Measurements from ENCODE around the gene IFT74.

The IFT74 gene

GRCh38 chr9:26956860-26957233, 635 bp downstream of the IFT74 start:
- intact Hi-C loops (cut with DNase I) = no loop called here

DNA sequence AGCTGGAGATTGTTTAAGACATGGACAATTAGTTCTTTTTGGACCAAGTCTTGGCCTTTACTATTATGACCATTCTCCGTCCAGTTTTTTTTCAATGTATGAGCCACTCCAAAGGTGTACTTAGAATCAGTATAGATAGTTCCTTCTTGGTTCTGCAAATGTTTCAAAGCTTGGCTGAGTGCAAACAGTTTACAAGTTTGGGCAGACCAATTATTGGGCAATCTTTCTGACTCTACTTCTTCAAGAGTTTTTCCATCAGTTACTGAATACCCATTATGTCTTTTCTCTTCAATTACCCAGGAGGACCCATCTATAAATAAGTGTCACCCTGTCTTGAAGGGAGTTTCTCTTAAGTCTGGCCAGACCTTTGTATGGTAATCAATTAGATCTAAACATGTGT, 15.5 kb downstream of the IFT74 start:
- no peak for DNase-seq
- intact Hi-C loops (cut with DNase I) = no loop called here

More at GRCh38 chr9:26956860-26957233, 635 bp downstream of the IFT74 start:
- no peak for DNase-seq

DNA sequence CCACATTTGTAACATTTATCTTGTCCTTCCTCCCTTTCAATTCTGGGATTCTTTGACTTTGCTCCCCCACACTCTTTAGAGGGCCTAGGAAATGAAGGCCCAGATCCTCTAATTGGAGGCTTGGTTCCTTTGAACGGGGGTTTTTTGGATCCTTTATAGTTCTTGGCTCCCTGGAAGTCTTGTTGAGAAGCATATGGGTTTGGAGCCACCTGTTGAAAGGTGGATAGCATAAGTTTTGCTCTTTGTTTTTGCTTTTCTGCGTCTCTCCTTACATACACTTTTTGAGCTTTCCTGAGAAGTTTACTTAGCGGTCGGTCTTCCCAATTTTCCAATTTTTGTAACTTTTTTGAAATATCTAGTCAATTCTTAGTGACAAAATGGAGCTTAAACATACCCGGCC, 17.8 kb downstream of the IFT74 start:
- DNase-seq = no peak
- intact Hi-C loops (cut with DNase I) = no loop called here

- no peak for DNase-seq
- intact Hi-C loops (cut with DNase I) = no loop called here
These were observed 18.7 kb downstream of the IFT74 start for GRCh38 chr9:26974927-26975326.

DNA sequence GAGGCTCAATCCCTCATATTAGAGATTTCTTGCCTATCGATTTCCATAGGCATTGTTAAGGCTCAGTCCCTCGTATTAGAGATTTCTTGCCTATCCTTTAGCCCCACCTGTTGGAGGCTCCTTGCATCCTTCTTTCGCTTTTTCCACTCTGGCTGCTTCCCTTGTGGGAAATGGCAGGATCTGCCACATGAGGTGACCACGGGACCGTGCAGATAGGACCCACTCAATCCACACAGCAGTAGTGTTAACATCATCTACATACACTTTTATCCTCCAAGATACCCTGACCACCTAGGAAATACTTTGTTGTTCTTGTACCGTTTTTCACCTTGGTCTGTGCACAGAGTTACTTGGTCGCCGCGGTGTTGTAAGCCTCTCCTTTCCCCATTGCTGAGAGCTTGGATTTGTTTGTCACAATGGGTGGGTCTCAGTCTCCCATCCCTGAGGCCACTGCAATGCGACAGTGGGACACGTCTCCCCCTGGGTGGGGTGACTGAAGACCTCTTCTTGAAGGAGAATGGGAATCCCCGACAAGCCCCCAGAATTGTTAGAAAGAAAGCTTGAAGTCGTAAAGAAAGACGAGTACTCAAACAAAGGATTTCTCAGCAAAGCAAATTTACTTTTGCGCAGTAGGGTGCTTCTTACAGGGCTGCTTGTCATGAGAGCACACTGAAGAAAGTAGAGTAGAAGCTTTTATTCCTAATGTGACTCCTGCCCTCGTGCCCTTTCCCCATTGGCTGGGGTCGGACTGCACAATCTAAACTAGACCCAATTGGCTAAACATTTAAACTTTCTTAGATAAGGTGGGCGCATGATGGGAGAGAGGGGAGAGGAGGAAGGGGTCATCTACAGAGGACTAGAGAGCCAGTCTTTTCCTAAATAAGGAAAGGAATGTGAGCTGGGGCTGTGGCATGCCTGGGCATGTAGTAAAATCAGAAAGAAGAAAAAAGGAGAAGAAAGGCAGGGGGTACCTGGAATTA, 19.8 kb downstream of the IFT74 start:
- DNase-seq = peak in 11 of 42 donors; percentile 5 to 52 (median 22)
- intact Hi-C loops (cut with DNase I) = no loop called here

DNA sequence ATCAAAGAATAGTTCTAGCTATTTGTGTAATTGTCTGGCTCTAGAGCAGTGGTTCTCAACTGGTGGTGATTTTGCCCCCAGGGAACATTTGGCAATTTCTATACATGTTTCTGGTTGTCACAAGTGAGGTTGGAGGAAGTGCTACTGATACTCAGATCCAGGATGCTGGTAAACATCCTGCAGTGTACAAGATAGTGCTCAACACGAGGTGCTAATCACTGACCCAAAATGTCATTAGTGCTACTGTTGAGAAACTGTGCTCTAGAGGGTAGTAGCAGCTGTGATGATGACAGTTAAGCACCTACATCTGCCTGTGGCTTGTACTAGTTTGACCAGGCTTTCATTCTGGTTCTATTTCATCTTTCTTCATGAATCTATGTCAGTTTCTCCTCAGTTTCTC, 27.1 kb downstream of the IFT74 start:
- intact Hi-C loops (cut with DNase I) = no loop called here
- DNase-seq = no peak

- no peak for DNase-seq
- intact Hi-C loops (cut with DNase I) = no loop called here
These were observed 39.6 kb downstream of the IFT74 start for GRCh38 chr9:26995810-26996209.

DNA sequence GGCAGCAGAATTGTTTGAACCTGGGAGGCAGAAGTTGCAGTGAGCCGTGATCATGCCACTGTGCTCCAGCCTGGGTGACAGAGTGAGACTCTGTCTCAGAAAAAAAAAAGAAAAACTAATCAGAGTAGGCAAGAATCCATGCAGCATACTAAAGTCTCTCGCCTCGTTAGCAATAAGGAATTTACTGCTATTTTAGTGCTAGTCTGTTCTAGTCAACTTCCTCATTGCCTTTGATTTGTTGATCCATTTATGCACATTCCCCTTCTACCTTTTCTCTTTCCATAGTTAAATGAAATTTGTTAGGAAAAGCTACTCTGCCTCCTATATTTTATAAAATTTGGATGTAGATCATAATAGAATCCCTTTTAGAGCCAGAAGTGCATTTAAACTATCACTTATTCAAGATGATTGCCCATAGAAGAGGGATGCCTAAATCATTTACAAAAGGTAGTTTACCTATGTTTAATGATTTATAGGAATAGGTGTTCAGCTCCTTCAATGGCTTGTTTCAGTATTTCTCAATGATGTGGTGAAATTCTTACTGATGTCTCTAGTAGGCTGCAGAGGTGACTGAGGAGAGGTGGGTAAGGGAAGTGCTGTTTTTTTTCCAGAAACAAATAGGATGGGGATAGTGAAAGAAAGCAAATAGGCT, 47.3 kb downstream of the IFT74 start:
- intact Hi-C loops (cut with DNase I) = no loop called here
- DNase-seq = no peak

DNA sequence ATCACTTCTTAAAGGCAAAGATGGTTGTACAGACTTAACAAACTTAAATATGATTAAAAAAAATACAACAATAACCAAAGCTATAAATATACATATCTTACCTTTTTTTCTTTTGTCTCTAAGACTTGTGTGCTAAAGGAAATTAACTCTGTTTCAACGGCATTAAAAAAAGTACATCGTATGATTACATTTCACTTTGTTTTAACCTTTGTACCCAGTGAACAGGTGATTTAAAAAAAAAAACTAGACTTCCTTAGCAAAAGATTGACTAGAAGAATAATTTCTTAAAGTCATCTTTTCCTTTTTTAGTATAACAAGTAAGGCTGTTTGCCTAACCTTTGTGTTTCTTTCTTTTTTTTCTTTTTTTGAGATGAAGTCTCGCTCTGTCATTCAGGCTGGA, 49.3 kb downstream of the IFT74 start, which contains the start of gene LRRC19:
Gene LRRC19, minus strand, starts transcription at position 182 of the 400 bp plus-strand sequence. CDS start 5,978 bp downstream, outside the sequence.
- no peak for DNase-seq
- intact Hi-C loops (cut with DNase I) = no loop called here

DNA sequence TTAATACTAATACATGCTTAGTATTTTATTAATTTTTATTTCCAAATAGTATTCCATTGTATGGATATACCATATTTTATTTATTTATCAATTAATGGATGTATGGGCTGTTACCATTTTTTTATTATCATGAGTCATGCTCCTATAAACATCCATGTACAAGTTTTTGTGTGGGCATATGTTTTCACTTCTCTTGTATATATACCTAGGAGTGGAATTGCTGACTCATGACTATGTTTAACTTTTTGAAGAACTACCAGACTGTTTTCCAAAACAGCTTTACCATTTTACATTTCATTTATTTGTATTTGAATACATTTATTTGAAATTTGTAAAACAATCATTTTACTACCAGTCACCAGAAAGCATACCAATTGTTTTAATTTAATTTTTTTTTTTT, 63.4 kb downstream of the IFT74 start:
- no peak for DNase-seq

GRCh38 chr9:27022920-27023319, 66.7 kb downstream of the IFT74 start:
- DNase-seq = no peak
- intact Hi-C loops (cut with DNase I) = no loop called here

More for the DNA sequence above, 63.4 kb downstream of the IFT74 start:
- intact Hi-C loops (cut with DNase I) = no loop called here

GRCh38 chr9:27029186-27029585, 73.0 kb downstream of the IFT74 start:
- intact Hi-C loops (cut with DNase I) = no loop called here
- DNase-seq = no peak

DNA sequence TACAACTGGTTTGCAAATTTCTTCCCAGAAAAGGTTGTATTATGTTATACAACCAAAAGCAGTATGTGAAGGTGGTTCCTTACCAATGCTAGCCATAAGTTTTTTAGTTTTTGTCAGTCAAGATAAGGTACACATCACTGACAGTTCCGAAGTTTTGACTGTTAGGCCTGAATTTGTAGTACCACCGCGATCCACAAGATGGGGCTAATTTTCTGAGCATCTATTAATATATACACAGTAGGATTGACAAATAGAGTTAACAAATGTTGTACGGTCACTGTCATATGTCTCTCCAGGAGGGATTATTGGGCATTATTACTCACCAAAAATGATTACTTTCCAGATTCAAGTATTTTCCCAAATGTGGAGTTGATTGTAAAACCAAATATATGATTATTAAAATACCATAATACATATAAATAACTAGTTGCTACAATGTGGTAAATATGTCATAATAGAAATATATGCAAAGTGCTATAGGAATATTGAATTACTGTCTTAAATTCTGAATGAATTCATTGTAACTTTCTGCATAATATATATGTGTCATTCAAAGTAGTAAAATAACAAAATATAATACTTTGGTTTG, 77.7 kb downstream of the IFT74 start:
- peak in 39 of 42 donors; percentile 16 to 87 (median 68) for DNase-seq

GRCh38 chr9:27037499-27037898, 81.3 kb downstream of the IFT74 start:
- no peak for DNase-seq
- intact Hi-C loops (cut with DNase I) = no loop called here

More for the DNA sequence above, 77.7 kb downstream of the IFT74 start:
- intact Hi-C loops (cut with DNase I) = no loop called here

DNA sequence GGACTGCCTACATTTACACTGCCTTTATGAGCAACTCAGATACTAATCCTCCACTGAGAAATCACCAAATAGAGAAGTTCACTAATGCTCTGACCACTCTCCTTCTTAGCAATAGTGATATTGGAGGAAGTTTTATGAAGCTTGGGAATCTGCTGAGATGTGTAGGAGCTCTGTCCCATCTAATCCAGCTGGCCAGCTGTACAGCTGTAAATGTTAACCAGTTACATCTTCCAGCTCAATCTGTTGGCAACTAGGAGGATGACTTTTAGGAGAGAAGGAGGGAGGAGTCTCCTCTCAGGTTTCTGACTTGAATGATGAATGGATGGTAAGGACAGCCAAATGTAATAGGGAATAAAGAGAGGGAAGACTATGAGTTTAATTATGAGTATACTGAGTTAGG, 85.5 kb downstream of the IFT74 start:
- DNase-seq = no peak
- intact Hi-C loops (cut with DNase I) = no loop called here

GRCh38 chr9:27042476-27042875, 86.3 kb downstream of the IFT74 start:
- intact Hi-C loops (cut with DNase I) = no loop called here
- no peak for DNase-seq

GRCh38 chr9:27043176-27043575, 87.0 kb downstream of the IFT74 start:
- intact Hi-C loops (cut with DNase I) = no loop called here
- DNase-seq = no peak

DNA sequence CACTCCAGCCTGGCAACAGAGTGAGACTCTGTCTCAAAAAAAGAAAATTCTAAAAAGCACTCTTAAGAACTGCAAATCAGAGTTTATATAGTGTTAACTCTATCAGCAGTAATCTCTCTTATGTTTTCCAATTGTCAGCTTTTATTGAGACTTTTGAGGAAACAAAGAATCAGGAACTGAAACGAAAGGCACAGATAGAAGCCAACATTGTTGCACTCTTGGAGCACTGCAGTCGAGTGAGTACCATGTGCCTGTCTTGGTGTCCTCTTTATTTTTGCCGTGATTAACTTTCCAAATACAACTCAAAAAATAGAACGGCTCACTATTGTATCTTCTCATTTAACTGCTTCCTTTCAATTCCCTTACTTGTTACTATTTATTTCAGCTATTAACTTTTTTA, 90.9 kb downstream of the IFT74 start:
- no peak for DNase-seq
- intact Hi-C loops (cut with DNase I) = no loop called here

DNA sequence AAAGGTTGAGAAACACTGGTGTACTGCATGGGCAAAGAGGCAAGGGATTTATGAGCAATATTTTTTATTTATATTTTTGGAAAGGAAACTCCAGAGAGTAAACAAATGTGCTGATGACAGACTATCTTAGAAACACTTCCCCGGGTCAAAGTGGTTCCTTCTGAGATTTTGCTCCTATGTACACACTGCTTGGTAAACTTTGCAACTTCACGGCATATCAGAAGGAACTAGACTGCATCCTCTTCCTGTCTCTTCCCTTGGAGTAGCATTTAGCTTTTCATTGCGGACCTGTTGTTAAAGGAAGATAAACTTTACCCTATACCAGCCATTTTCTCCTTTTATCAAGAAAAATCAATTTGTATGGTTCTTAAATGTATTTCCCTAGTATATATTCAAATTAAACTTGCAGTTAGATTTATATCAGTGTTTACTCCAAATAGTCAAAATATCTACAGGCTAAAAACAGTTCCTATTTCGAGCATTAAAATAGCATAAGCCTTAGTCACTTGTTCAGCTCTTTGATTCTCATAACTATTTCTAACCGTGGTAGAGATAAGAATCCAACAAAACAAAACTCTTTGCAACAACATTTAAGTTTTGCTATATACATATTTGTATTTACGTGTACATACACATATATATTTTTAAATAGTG, 97.3 kb downstream of the IFT74 start:
- no peak for DNase-seq
- intact Hi-C loops (cut with DNase I) = no loop called here

Measured in head of caudate nucleus (tissue), 42 donors.